ENCODE measurements around the gene CHRDL2.

The CHRDL2 gene

DNA sequence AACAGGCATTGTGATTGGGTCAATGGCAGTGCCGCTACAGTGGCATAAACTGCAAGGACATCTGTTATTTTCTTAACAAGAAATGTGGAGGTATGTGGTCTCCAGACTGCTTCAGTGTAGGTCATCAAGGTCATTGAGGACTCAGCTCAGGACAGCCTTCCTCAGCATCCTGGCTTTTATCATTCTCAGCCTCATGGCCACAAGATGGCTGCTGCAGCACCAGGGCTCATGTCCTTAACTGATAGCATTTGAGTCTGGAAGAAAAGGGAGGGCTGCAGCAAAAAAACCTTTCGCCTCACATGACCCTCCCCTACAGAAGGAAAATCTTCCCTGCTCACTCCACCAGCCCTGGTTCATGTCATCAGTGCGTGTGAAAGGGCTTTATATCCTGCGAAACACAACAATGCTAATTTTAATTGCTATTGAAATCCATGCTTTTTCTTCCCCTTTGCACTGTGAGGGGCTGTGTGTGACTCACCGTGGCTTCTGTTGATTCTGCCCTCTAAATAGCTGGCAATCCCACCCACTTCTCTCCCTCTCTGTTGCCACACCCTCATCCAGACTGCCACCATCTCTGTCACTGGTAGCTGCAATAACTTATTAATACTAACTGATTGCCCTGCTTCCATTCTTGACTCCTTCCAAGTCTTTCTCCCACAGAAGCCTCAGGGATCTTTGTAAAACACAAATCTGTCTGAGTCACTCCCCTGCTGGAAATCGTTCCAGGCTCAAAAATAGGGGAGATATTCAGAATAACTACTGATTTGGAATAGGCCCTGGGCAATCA, 43.8 kb downstream of the CHRDL2 start:
- Histone ChIP-seq H3K9ac (ENCODE audit: low read length) (no peak overlapping the region), H3K27me3 (ENCODE audit: control insufficient read depth, insufficient read depth, low read length) (peaks cover 15% of the 10 kb centered on the region), H3K4me3 (ENCODE audit: low read length) (no peak overlapping the region), H3K9me3 (ENCODE audit: control insufficient read depth, low read length) (no peaks in the 10 kb centered on the region), H3K4me1 (ENCODE audit: control insufficient read depth, insufficient read depth, low read length) (peaks cover 5% of the 10 kb centered on the region), H3K36me3 (ENCODE audit: control insufficient read depth, insufficient read depth, low read length) (no peaks in the 10 kb centered on the region)

DNA sequence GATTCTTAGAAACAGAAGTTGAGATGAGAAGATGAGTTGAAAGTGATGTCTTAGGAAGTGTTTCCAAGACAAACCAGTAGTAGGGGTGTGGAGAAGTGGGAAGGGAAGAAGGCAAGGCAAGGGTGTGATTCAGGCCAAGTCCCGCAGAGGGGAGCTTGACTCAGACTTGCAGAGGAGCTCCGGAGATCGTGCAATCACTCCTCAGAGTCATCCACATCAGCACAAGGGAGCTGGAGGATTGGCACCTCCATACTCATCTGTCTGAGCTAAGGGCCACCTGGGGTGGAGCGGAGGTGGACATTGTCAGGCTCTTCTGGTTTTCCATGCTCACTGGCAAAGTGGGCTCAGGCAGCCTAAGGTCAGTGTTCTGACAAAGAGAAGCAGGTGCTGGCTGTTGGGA, 44.4 kb downstream of the CHRDL2 start:
- peaks cover 15% of the 10 kb centered on the region for H3K27me3 ChIP-seq (ENCODE audit: control insufficient read depth, insufficient read depth, low read length)
- H3K36me3 ChIP-seq (ENCODE audit: control insufficient read depth, insufficient read depth, low read length): no peaks in the 10 kb centered on the region
- H3K9me3 ChIP-seq (ENCODE audit: control insufficient read depth, low read length): no peaks in the 10 kb centered on the region
- peaks cover 5% of the 10 kb centered on the region for H3K4me1 ChIP-seq (ENCODE audit: control insufficient read depth, insufficient read depth, low read length)
- no peak overlapping the region for H3K4me3 ChIP-seq (ENCODE audit: low read length)
- no peak overlapping the region for H3K9ac ChIP-seq (ENCODE audit: low read length)

DNA sequence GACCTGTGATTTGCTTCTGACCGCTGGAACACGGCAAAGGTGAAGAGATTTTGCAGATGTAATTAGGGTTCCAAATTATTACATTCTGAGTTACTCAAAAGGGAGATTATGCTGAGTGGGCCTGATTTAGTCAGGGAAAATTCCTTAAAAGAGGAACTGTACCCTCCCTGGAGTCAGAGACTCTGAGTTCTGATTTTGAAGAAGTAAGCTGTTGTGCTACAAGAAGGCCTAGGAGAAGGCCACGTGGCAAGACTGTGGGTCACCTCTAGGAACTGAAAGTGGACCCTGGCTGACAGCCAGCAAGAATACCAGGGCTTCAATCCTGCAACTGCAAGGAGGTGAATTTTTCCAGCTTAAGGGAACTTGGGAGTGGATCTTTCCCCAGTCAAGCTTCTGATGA, 45.3 kb downstream of the CHRDL2 start:
- H3K9me3 ChIP-seq (ENCODE audit: control insufficient read depth, low read length): no peaks in the 10 kb centered on the region
- peaks cover 15% of the 10 kb centered on the region for H3K27me3 ChIP-seq (ENCODE audit: control insufficient read depth, insufficient read depth, low read length)
- H3K9ac ChIP-seq (ENCODE audit: low read length): no peak overlapping the region
- peaks cover 5% of the 10 kb centered on the region for H3K4me1 ChIP-seq (ENCODE audit: control insufficient read depth, insufficient read depth, low read length)
- H3K36me3 ChIP-seq (ENCODE audit: control insufficient read depth, insufficient read depth, low read length): no peaks in the 10 kb centered on the region
- no peak overlapping the region for H3K4me3 ChIP-seq (ENCODE audit: low read length)

DNA sequence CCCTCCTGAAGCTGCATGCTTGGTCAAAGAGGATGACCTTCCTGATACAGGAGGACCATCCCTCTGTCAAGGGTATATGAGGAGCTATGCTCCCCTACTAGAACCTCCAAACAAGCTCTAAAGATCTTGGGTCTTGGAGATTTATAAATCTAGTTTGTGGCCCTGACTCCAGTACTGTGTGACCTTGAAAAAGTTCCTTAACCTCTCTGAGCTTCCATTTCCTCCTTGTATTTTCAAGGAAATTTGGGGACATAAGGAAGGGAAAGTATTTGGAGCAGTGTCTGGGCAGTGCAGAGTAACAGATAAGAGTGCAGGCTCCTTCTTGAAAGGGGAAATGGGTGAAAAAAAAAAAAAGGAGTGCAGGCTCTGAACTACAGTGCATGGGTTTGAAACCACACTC, 45.9 kb downstream of the CHRDL2 start:
- peaks cover 15% of the 10 kb centered on the region for H3K27me3 ChIP-seq (ENCODE audit: control insufficient read depth, insufficient read depth, low read length)
- peaks cover 5% of the 10 kb centered on the region for H3K4me1 ChIP-seq (ENCODE audit: control insufficient read depth, insufficient read depth, low read length)

DNA sequence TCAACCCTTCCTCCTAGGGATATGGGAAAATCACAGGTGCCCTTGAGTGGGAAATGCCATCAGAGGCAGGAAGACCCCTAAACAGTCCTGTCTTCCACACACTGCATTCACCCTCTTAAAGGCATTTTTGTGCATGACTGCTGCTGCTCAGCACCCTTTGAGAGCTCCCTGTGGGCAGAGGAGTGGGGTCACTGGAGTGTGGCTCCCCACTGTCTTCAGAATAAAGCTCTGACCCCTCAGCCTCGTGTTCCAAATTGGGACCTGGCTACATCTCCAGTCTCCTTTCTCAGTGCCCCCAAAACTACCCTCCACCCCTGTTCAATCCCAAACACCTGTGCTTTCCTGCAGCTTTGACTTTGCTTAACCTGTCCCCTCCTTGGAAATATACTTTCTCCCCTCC, 46.6 kb downstream of the CHRDL2 start:
- H3K4me3 ChIP-seq (ENCODE audit: low read length): no peak overlapping the region
- no peak overlapping the region for H3K9ac ChIP-seq (ENCODE audit: low read length)
- H3K36me3 ChIP-seq (ENCODE audit: control insufficient read depth, insufficient read depth, low read length): no peaks in the 10 kb centered on the region
- peaks cover 5% of the 10 kb centered on the region for H3K4me1 ChIP-seq (ENCODE audit: control insufficient read depth, insufficient read depth, low read length)
- peaks cover 15% of the 10 kb centered on the region for H3K27me3 ChIP-seq (ENCODE audit: control insufficient read depth, insufficient read depth, low read length)
- no peaks in the 10 kb centered on the region for H3K9me3 ChIP-seq (ENCODE audit: control insufficient read depth, low read length)

More for the DNA sequence above, 45.9 kb downstream of the CHRDL2 start:
- Histone ChIP-seq H3K4me3 (ENCODE audit: low read length) (no peak overlapping the region), H3K36me3 (ENCODE audit: control insufficient read depth, insufficient read depth, low read length) (no peaks in the 10 kb centered on the region), H3K9ac (ENCODE audit: low read length) (no peak overlapping the region), H3K9me3 (ENCODE audit: control insufficient read depth, low read length) (no peaks in the 10 kb centered on the region)

DNA sequence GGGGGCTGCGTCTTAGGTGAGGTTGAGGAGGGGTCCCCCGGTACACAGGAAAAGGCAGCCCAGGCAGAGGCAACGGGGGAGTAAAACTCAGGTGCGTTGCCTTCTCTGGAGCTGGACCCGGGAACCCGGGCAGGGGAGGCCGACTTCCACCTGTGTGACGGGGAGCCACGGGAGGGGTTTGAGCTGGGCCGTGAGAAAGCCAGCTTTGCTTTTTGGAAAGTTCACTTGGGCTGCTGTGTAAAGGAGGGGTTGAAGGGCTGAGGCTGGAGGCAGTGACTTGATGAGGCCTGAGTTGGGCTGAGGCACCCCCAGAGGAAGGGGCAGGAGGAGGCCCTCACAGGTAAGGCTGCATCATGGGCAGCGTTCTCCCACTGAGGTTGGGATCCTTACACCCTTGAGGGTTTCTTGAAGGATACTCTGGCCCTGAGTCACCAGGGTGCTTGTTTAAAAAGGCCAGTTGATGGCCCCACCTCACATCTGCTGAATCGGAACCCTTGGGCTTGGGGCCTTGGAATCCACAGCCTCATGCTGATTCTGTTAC, 47.2 kb downstream of the CHRDL2 start:
- H3K9ac ChIP-seq (ENCODE audit: low read length): peak overlapping the region; percentile 57
- H3K36me3 ChIP-seq (ENCODE audit: control insufficient read depth, insufficient read depth, low read length): no peaks in the 10 kb centered on the region
- peaks cover 5% of the 10 kb centered on the region for H3K4me1 ChIP-seq (ENCODE audit: control insufficient read depth, insufficient read depth, low read length)
- H3K4me3 ChIP-seq (ENCODE audit: low read length): no peak overlapping the region
- peaks cover 15% of the 10 kb centered on the region for H3K27me3 ChIP-seq (ENCODE audit: control insufficient read depth, insufficient read depth, low read length)
- no peaks in the 10 kb centered on the region for H3K9me3 ChIP-seq (ENCODE audit: control insufficient read depth, low read length)

DNA sequence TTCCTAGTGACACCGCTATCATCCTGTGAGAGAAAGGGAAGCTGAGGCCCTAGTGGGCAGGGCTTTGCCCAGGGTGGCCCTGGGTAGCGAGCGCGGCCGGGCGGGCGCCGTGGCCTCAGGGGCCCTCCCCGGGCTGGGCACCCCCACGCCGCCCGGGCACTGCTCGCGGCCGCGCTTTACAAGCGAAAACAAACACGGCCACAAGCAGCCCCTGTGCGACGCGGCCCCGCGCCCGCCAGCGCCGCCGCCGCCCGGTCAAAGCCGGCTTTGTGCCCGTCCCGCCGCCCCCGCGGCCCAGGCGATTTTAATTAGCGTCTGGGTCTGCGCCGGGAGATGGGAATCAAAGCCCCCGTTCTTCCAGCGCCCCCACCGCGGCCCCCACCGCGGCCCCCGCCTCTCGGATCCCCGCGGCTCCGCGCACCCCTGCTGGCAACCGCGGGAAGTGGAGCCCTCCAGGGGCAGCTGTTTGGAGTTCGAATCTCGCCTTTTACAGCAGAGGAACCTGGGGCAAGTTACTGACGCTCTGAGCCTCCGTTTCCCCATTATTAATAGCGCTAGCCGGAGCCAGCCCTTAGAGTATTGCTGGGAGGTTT, 47.9 kb downstream of the CHRDL2 start:
- H3K9ac ChIP-seq (ENCODE audit: low read length): peak overlapping the region; percentile 57
- H3K4me1 ChIP-seq (ENCODE audit: control insufficient read depth, insufficient read depth, low read length): peaks cover 5% of the 10 kb centered on the region
- peaks cover 15% of the 10 kb centered on the region for H3K27me3 ChIP-seq (ENCODE audit: control insufficient read depth, insufficient read depth, low read length)
- no peaks in the 10 kb centered on the region for H3K9me3 ChIP-seq (ENCODE audit: control insufficient read depth, low read length)
- H3K4me3 ChIP-seq (ENCODE audit: low read length): no peak overlapping the region
- no peaks in the 10 kb centered on the region for H3K36me3 ChIP-seq (ENCODE audit: control insufficient read depth, insufficient read depth, low read length)

DNA sequence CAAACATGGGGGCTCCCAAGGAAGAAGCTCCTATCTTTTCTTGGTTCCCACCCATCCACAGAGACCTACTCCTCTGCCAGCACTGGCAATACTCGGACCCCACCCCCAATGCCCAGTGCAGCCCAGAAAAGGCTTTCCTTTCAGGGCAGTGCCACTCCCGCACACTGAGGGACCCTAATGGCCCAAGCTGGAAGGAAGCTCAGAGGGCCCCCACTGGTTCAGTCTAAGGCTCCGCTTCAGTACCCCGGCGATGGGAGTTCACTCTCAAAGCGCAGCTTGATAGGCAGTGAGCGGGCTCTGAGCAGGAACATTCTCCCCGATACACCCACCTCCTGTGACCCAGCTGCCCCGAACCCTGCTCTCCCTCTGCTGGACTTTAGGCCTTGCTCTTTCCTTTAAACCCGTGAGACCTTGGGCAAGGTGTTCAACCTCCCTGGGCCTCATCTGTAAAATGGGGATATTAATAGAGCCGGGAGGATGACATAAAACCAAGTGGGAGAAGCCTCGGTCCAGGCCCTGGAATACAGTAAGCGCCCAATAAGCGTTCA, 48.4 kb downstream of the CHRDL2 start:
- Histone ChIP-seq H3K9me3 (ENCODE audit: control insufficient read depth, low read length) (no peaks in the 10 kb centered on the region), H3K4me3 (ENCODE audit: low read length) (no peak overlapping the region), H3K4me1 (ENCODE audit: control insufficient read depth, insufficient read depth, low read length) (peaks cover 5% of the 10 kb centered on the region), H3K9ac (ENCODE audit: low read length) (peak overlapping the region; percentile 57), H3K27me3 (ENCODE audit: control insufficient read depth, insufficient read depth, low read length) (peaks cover 15% of the 10 kb centered on the region), H3K36me3 (ENCODE audit: control insufficient read depth, insufficient read depth, low read length) (no peaks in the 10 kb centered on the region)

DNA sequence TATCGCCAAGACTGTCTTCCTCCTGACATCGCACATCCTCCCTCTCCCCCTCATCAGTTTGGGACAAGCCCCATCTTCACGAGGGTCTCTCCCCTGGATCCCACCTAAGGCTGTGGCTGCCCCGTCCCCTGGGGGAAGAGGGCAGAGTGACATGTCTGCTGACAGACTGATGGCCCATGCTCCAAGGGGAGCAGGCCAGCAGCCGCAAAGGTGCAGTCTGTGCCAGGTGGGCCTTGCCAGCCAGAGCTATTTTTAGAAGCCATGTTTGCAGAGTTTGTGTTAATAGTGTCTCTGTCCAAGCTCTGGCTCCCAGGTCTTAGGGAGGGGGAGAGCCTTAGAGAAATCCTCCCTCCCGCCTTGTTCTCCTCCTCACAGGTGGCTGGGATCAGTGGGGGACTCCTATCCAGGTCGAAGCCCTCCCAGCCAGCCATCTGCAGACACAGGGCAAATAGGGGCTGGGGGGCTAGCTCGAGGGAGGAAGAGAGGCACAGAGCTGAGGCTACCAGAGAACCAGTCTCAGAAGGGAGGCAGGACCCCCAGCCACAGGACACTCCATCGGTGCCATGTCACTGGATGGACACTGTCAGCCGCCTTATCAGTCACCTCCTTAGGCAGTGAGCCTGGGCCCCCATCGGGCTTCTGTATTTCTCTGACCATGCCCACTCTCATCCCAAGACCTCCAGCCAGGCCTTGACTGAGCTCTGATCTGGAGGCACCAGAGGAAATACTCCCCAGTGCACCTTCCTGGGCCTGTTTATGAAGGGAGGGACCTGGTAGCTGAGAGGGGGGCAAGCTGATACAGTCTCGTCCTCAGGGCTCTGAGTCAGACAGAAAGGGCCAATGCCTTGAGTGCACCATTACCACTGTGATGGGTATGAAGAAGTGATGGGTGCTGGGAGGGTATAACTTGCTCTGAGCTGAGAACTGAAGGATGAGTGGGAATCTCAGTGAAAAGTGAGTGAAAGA, 49.3 kb downstream of the CHRDL2 start:
- H3K9ac ChIP-seq (ENCODE audit: low read length): no peak overlapping the region
- H3K4me1 ChIP-seq (ENCODE audit: control insufficient read depth, insufficient read depth, low read length): peaks cover 5% of the 10 kb centered on the region
- no peaks in the 10 kb centered on the region for H3K9me3 ChIP-seq (ENCODE audit: control insufficient read depth, low read length)
- H3K4me3 ChIP-seq (ENCODE audit: low read length): no peak overlapping the region
- peaks cover 15% of the 10 kb centered on the region for H3K27me3 ChIP-seq (ENCODE audit: control insufficient read depth, insufficient read depth, low read length)
- no peaks in the 10 kb centered on the region for H3K36me3 ChIP-seq (ENCODE audit: control insufficient read depth, insufficient read depth, low read length)

DNA sequence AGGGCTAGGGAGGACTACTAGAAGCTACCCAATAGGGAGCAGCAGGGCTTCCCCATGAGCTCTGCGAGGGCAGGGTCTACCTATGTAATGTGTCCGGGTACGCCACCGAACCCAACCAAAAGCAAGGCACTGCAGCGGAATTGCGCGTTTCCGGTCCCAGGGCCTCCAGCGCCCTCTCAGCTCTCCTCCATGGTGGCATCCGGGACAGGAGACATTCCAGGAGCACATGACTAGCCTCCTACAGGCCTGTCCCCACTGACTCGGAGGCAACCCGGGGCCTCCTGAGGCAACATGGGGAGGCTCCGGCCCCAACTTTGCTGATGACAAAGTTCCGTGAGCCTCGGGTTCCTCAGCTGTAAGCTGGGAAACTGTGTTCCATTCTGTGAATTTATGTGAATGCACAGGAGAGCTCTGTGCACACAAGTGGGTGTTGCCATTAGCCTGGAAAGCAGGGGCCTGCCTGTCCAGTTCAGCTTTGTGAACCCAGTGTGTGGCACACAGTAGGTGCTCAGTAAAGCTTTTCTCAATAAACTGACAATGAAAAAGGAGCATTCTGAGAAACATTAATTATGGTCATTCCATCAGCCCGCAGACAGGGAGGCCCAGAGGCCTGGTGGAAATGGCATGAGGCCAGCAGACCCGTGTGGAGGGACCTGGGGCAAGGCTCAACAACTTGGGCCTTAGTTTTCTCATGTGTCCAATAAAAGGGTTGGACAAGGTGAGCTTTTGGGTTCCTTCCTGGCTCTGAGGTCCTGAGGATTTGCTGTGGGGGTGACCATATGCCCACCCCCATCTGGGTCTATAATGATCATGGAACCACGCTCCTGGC, 50.3 kb downstream of the CHRDL2 start:
- H3K36me3 ChIP-seq (ENCODE audit: control insufficient read depth, insufficient read depth, low read length): no peaks in the 10 kb centered on the region
- no peak overlapping the region for H3K4me3 ChIP-seq (ENCODE audit: low read length)
- no peaks in the 10 kb centered on the region for H3K9me3 ChIP-seq (ENCODE audit: control insufficient read depth, low read length)
- H3K27me3 ChIP-seq (ENCODE audit: control insufficient read depth, insufficient read depth, low read length): peaks cover 15% of the 10 kb centered on the region
- no peak overlapping the region for H3K9ac ChIP-seq (ENCODE audit: low read length)
- peaks cover 5% of the 10 kb centered on the region for H3K4me1 ChIP-seq (ENCODE audit: control insufficient read depth, insufficient read depth, low read length)
